ENCODE measurements around the gene LASP1. TPM values are rescaled to one million over a fixed set of nuclear protein-coding genes. Genes with fewer than 3 reads are reported as not detected.

The LASP1 gene
- total RNA-seq, 1 experiment from 2014 or later = 106 TPM

DNA sequence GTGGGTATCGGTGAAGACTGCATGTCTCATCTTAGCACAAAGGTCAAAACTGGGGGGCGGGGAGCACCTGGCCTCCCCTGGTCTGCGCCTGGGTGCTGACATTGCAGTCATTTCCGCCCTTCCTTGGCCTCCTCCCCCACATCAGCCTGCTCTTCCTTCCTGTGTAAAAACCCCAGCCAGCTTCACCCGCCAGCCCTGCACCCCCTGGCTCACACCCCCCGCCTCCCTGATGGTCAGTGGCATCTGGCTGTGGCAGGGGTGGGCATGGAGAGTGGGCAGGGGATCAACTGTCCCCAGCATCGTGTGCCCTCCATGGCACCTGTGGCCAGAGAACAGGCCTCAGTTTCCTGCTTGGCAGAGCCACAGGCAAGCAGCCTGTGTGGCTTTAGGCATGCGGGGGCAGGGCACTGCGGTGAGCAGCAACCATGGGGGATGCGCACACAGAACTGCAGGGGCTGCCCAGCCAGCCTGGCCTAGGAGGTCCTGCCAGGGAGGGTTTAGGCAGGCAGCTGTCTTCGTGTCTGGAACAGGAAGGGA lies 29.0 kb downstream of the LASP1 start:
- DNase-seq (peak; percentile 7), ATAC-seq (peak; percentile 29)
- Histone ChIP-seq H3K9me2 (replicated peaks; ENCODE audit: low read length) (no peaks in the 10 kb centered on the region), H2AFZ (ENCODE audit: low read length) (no peak overlapping the region), H3K4me3 (ENCODE audit: low read length) (no peak overlapping the region), H3K79me2 (ENCODE audit: low read length) (peaks cover 8% of the 10 kb centered on the region; the same call in 1 of the 2 replicates), H3K27me3 (ENCODE audit: low read length) (no peaks in the 10 kb centered on the region), H4K20me1 (ENCODE audit: low read length) (no peaks in the 10 kb centered on the region), H3K27ac (ENCODE audit: low read length) (peak overlapping the region; percentile 64), H3F3A (ENCODE audit: low read length, unreplicated experiment) (no peaks in the 10 kb centered on the region), H3K36me3 (ENCODE audit: low read depth, low read length) (peaks cover 16% of the 10 kb centered on the region), H3K4me1 (ENCODE audit: insufficient read depth, low read length) (peaks cover 37% of the 10 kb centered on the region), H3K9me3 (ENCODE audit: low read length) (no peaks in the 10 kb centered on the region), H3K9ac (ENCODE audit: low read length) (no peak overlapping the region), H3K4me2 (ENCODE audit: low read length) (no peak overlapping the region)
- intact Hi-C loops (cut with micrococcal nuclease) = no loop called here
- CTCF ChIA-PET = no interaction called here
- BruUV-seq (replicated peaks) = no TSS peak
- TF ChIP-seq, protein P1, sequence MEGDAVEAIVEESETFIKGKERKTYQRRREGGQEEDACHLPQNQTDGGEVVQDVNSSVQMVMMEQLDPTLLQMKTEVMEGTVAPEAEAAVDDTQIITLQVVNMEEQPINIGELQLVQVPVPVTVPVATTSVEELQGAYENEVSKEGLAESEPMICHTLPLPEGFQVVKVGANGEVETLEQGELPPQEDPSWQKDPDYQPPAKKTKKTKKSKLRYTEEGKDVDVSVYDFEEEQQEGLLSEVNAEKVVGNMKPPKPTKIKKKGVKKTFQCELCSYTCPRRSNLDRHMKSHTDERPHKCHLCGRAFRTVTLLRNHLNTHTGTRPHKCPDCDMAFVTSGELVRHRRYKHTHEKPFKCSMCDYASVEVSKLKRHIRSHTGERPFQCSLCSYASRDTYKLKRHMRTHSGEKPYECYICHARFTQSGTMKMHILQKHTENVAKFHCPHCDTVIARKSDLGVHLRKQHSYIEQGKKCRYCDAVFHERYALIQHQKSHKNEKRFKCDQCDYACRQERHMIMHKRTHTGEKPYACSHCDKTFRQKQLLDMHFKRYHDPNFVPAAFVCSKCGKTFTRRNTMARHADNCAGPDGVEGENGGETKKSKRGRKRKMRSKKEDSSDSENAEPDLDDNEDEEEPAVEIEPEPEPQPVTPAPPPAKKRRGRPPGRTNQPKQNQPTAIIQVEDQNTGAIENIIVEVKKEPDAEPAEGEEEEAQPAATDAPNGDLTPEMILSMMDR (conservative IDR thresholded peaks at IDR 0.05; ENCODE audit: low read depth, low read length) = no peak
- no peak for TF ChIP-seq EZH2phosphoT487 (IDR thresholded peaks at IDR 0.05; ENCODE audit: borderline replicate concordance, low read length)
- TF ChIP-seq EZH2 (IDR thresholded peaks at IDR 0.05; ENCODE audit: low read length, unreplicated experiment) = no peak
- POLR2A ChIA-PET (ENCODE audit: unreplicated experiment) = no interaction called here

DNA sequence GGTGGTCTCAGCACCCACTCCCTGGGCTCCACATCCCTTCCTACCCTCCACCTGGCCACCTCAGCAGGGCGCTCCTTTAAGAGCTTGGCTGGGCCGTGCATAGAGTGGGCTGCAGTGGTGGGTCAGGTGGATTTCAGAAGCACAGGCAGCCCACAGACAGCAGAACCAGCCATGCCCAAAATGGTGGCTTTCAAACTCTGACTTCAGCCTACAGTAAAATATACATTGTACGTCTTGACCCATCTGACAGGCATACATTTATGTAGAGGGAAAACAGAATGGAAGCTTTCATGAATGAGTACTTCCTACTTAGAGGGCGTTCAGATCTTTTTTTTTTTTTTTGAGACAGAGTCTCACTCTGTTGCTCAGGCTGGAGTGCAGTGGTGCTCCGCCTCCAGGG lies 29.6 kb downstream of the LASP1 start:
- no peak for ATAC-seq
- TF ChIP-seq, protein P1 (conservative IDR thresholded peaks at IDR 0.05; ENCODE audit: low read depth, low read length) = no peak
- TF ChIP-seq EZH2 (IDR thresholded peaks at IDR 0.05; ENCODE audit: low read length, unreplicated experiment) (no peak), EZH2phosphoT487 (IDR thresholded peaks at IDR 0.05; ENCODE audit: borderline replicate concordance, low read length) (no peak)
- DNase-seq = no peak
- H2AFZ ChIP-seq (ENCODE audit: low read length) = no peak overlapping the region
- peaks cover 37% of the 10 kb centered on the region for H3K4me1 ChIP-seq (ENCODE audit: insufficient read depth, low read length)
- no peaks in the 10 kb centered on the region for H3K9me3 ChIP-seq (ENCODE audit: low read length)
- CTCF ChIA-PET = no interaction called here
- H3K9ac ChIP-seq (ENCODE audit: low read length) = no peak overlapping the region
- peaks cover 16% of the 10 kb centered on the region for H3K36me3 ChIP-seq (ENCODE audit: low read depth, low read length)
- no peaks in the 10 kb centered on the region for H3F3A ChIP-seq (ENCODE audit: low read length, unreplicated experiment)
- peaks cover 8% of the 10 kb centered on the region; the same call in 1 of the 2 replicates for H3K79me2 ChIP-seq (ENCODE audit: low read length)
- no peaks in the 10 kb centered on the region for H3K9me2 ChIP-seq (replicated peaks; ENCODE audit: low read length)
- POLR2A ChIA-PET (ENCODE audit: unreplicated experiment) = no interaction called here
- H3K27me3 ChIP-seq (ENCODE audit: low read length) = no peaks in the 10 kb centered on the region
- intact Hi-C loops (cut with micrococcal nuclease) = no loop called here
- BruUV-seq (replicated peaks) = no TSS peak
- H3K4me3 ChIP-seq (ENCODE audit: low read length) = no peak overlapping the region
- H3K27ac ChIP-seq (ENCODE audit: low read length) = peak overlapping the region; percentile 32; the same call in 1 of the 2 replicates
- no peaks in the 10 kb centered on the region for H4K20me1 ChIP-seq (ENCODE audit: low read length)
- H3K4me2 ChIP-seq (ENCODE audit: low read length) = no peak overlapping the region

- H4K20me1 ChIP-seq (ENCODE audit: low read length) = no peaks in the 10 kb centered on the region
- CTCF ChIA-PET = no interaction called here
- H3K36me3 ChIP-seq (ENCODE audit: low read depth, low read length) = peaks cover 22% of the 10 kb centered on the region
Measured at GRCh38 chr17:38900978-38901656, 31.3 kb downstream of the LASP1 start.

More at GRCh38 chr17:38900978-38901656, 31.3 kb downstream of the LASP1 start:
- Histone ChIP-seq H3F3A (ENCODE audit: low read length, unreplicated experiment) (no peaks in the 10 kb centered on the region), H3K9me2 (replicated peaks; ENCODE audit: low read length) (no peaks in the 10 kb centered on the region), H3K9ac (ENCODE audit: low read length) (no peak overlapping the region), H3K79me2 (ENCODE audit: low read length) (peaks cover 8% of the 10 kb centered on the region; the same call in 1 of the 2 replicates), H3K27ac (ENCODE audit: low read length) (peak overlapping the region; percentile 82), H3K27me3 (ENCODE audit: low read length) (no peaks in the 10 kb centered on the region), H3K9me3 (ENCODE audit: low read length) (no peaks in the 10 kb centered on the region), H3K4me3 (ENCODE audit: low read length) (peak overlapping the region; percentile 15; the same call in 1 of the 2 replicates), H2AFZ (ENCODE audit: low read length) (no peak overlapping the region), H3K4me1 (ENCODE audit: insufficient read depth, low read length) (peaks cover 37% of the 10 kb centered on the region), H3K4me2 (ENCODE audit: low read length) (peak overlapping the region; percentile 75)
- ATAC-seq (peak; percentile 69), DNase-seq (peak; percentile 89)
- no TSS peak for BruUV-seq (replicated peaks)
- TF ChIP-seq, protein P1 (conservative IDR thresholded peaks at IDR 0.05; ENCODE audit: low read depth, low read length) = no peak
- TF ChIP-seq EZH2phosphoT487 (IDR thresholded peaks at IDR 0.05; ENCODE audit: borderline replicate concordance, low read length) (no peak), EZH2 (IDR thresholded peaks at IDR 0.05; ENCODE audit: low read length, unreplicated experiment) (no peak)
- intact Hi-C loops (cut with micrococcal nuclease) = no loop called here
- POLR2A ChIA-PET (ENCODE audit: unreplicated experiment) = no interaction called here
